ENCODE data around the gene EPHA10. TPM values are rescaled to one million over a fixed set of nuclear protein-coding genes. Genes with fewer than 3 reads are reported as not detected.

EPHA10 gene
- polyA plus RNA-seq, 2 of the 4 experiments (the other 2 are of a cell fraction) = 0.35 to 0.53 TPM

DNA sequence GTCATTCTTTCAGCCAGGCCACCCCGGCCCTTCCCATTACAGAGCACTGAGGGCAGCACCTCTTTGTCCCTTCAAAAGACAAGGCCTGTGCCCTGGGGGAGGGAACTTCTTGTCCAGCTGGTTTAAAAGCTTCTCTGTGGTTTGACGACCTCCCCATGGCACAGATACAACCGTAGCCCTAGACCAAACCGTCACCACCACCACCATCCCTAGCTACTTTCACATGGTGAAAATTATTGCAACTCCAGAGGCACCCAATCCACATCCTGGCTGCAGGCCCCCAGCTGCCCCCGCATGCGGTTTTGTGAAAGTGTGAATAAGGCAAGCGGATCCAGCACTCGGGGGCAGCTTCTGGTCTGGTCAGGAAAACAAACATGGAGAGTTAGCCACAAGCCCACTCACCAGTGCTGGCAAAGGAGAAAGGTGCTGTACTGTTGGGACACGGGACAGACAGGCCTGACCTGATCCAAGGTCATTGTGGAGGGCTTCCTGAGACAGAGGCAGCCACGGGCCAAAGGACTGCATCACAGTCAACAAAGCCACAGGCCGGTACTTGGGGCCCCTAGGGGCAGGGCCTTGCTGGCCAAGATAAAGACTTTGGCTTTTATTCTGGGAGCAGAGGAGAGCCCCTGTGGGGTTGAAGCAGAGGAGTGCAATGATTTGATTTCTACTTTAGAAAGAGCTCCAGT is 41.4 kb downstream of the EPHA10 start:
- no peak for FAIRE-seq
- no peaks in the 10 kb centered on the region for H3K4me1 ChIP-seq
- DNase-seq (ENCODE audit: low read depth in 1 of 2, low spot score in 1 of 2) = no peak
- no peak overlapping the region for H3K4me3 ChIP-seq
- 45% methylated on average over 10 of the region's 11 CpGs for WGBS (ENCODE audit: missing lambda C conversion rate)
- no peak overlapping the region for H3K4me2 ChIP-seq
- no peaks in the 10 kb centered on the region for H3K9me3 ChIP-seq
- ChIA-PET CTCF (no interaction called here), POLR2A (no interaction called here)
- no peak overlapping the region for H3K27ac ChIP-seq
- TF ChIP-seq FOSB (CRISPR knock-in tag; IDR thresholded peaks at IDR 0.05) = no peak
- TF ChIP-seq RFX5 (IDR thresholded peaks at IDR 0.05) = no peak
- TF ChIP-seq, protein P1, sequence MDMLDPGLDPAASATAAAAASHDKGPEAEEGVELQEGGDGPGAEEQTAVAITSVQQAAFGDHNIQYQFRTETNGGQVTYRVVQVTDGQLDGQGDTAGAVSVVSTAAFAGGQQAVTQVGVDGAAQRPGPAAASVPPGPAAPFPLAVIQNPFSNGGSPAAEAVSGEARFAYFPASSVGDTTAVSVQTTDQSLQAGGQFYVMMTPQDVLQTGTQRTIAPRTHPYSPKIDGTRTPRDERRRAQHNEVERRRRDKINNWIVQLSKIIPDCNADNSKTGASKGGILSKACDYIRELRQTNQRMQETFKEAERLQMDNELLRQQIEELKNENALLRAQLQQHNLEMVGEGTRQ (IDR thresholded peaks at IDR 0.05) = no peak
- TF ChIP-seq CBX2 (IDR thresholded peaks at IDR 0.05; ENCODE audit: borderline replicate concordance, low read depth) = no peak
- no peak for TF ChIP-seq BHLHE40 (IDR thresholded peaks at IDR 0.05; ENCODE audit: low read depth, low read length)
- TF ChIP-seq, protein P2, sequence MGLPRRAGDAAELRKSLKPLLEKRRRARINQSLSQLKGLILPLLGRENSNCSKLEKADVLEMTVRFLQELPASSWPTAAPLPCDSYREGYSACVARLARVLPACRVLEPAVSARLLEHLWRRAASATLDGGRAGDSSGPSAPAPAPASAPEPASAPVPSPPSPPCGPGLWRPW (IDR thresholded peaks at IDR 0.05) = no peak
- TF ChIP-seq TFCP2L1 (CRISPR knock-in tag; IDR thresholded peaks at IDR 0.05) = no peak
- no peak for TF ChIP-seq POLR2A (IDR thresholded peaks at IDR 0.05; ENCODE audit: low read length)
- no peak for TF ChIP-seq CHD4 (IDR thresholded peaks at IDR 0.05; ENCODE audit: borderline replicate concordance)
- TF ChIP-seq TP53 (CRISPR knock-in tag; IDR thresholded peaks at IDR 0.05) = no peak
- ATAC-seq = no peak

DNA sequence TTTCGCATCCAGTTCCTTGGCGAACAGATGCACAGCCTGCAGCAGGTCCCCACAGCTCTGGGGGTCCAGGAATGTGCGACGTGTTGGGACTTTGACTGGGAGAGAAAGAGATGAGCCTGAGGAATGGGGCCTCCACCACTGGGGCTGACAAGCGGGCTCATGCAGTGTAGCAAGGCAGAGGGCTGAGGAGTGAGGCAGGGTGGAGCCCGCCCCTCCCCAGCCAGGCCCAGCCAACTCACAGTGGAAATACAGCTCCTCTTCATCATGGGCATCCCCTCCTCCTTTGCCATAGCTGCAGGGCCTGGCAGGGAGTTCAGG is 41.9 kb downstream of the EPHA10 start:
- ChIA-PET POLR2A (no interaction called here), CTCF (no interaction called here)
- no peak for FAIRE-seq
- no peak for ATAC-seq
- no peaks in the 10 kb centered on the region for H3K4me1 ChIP-seq
- no peak overlapping the region for H3K4me2 ChIP-seq
- H3K4me3 ChIP-seq = no peak overlapping the region
- H3K27ac ChIP-seq = no peak overlapping the region
- TF ChIP-seq, protein P3, sequence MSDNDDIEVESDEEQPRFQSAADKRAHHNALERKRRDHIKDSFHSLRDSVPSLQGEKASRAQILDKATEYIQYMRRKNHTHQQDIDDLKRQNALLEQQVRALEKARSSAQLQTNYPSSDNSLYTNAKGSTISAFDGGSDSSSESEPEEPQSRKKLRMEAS (IDR thresholded peaks at IDR 0.05) = no peak
- TF ChIP-seq SMC3 (IDR thresholded peaks at IDR 0.05) (no peak), POLR2AphosphoS2 (conservative IDR thresholded peaks at IDR 0.05; ENCODE audit: low read length) (no peak), SREBF2 (IDR thresholded peaks at IDR 0.05) (no peak), FOXS1 (CRISPR knock-in tag; IDR thresholded peaks at IDR 0.05) (no peak), FOSL2 (IDR thresholded peaks at IDR 0.05) (no peak), FOSL2 (CRISPR knock-in tag; IDR thresholded peaks at IDR 0.05) (no peak), JUNB (IDR thresholded peaks at IDR 0.05) (no peak), CHD4 (IDR thresholded peaks at IDR 0.05; ENCODE audit: borderline replicate concordance) (no peak), EHMT2 (IDR thresholded peaks at IDR 0.05; ENCODE audit: low read depth) (no peak), ESRRA (IDR thresholded peaks at IDR 0.05; ENCODE audit: borderline replicate concordance, low read length) (no peak), RNF2 (IDR thresholded peaks at IDR 0.05; ENCODE audit: borderline replicate concordance, low read depth) (no peak), HOXA7 (CRISPR knock-in tag; IDR thresholded peaks at IDR 0.05) (no peak), POLR2A (IDR thresholded peaks at IDR 0.05; ENCODE audit: low read length) (no peak), TP53 (CRISPR knock-in tag; IDR thresholded peaks at IDR 0.05) (no peak), TFCP2L1 (CRISPR knock-in tag; IDR thresholded peaks at IDR 0.05) (no peak)
- TF ChIP-seq, protein P4, sequence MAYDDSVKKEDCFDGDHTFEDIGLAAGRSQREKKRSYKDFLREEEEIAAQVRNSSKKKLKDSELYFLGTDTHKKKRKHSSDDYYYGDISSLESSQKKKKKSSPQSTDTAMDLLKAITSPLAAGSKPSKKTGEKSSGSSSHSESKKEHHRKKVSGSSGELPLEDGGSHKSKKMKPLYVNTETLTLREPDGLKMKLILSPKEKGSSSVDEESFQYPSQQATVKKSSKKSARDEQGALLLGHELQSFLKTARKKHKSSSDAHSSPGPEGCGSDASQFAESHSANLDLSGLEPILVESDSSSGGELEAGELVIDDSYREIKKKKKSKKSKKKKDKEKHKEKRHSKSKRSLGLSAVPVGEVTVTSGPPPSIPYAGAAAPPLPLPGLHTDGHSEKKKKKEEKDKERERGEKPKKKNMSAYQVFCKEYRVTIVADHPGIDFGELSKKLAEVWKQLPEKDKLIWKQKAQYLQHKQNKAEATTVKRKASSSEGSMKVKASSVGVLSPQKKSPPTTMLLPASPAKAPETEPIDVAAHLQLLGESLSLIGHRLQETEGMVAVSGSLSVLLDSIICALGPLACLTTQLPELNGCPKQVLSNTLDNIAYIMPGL (CRISPR knock-in tag; IDR thresholded peaks at IDR 0.05; ENCODE audit: borderline replicate concordance) = no peak
- TF ChIP-seq, protein P5, sequence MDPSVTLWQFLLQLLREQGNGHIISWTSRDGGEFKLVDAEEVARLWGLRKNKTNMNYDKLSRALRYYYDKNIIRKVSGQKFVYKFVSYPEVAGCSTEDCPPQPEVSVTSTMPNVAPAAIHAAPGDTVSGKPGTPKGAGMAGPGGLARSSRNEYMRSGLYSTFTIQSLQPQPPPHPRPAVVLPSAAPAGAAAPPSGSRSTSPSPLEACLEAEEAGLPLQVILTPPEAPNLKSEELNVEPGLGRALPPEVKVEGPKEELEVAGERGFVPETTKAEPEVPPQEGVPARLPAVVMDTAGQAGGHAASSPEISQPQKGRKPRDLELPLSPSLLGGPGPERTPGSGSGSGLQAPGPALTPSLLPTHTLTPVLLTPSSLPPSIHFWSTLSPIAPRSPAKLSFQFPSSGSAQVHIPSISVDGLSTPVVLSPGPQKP (IDR thresholded peaks at IDR 0.05; ENCODE audit: low read depth, low read length) = no peak
- TF ChIP-seq, protein P2 (IDR thresholded peaks at IDR 0.05) = no peak
- 90% methylated on average over 5 of the region's 6 CpGs for WGBS (ENCODE audit: missing lambda C conversion rate)
- DNase-seq (ENCODE audit: low read depth in 1 of 2, low spot score in 1 of 2) = no peak
- no peaks in the 10 kb centered on the region for H3K9me3 ChIP-seq
